ENCODE results near the gene CLEC18C.
"Not testable (repeated sequence)": the region's sequence is repeated elsewhere in the genome, so short reads cannot be mapped to it uniquely, and the experiment has no call there.

DNA sequence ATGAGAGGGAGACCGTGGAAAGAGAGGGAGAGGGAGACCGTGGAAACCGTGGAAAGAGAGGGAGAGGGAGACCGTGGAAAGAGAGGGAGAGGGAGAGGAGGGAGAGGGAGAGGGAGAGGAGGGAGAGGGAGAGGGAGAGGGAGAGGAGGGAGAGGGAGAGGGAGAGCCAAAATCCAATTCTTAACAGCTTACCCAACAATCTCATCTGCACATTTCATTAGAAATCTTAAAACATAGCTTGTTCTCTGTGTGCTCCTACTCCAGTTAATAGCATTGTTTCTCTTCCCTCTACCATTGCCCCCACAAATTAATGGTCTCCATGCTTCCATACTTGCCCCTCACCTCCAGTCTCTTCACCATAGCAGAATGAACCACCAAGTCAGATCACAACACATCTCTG, 51.8 kb downstream of the CLEC18C start:
- TF ChIP-seq, protein P1, sequence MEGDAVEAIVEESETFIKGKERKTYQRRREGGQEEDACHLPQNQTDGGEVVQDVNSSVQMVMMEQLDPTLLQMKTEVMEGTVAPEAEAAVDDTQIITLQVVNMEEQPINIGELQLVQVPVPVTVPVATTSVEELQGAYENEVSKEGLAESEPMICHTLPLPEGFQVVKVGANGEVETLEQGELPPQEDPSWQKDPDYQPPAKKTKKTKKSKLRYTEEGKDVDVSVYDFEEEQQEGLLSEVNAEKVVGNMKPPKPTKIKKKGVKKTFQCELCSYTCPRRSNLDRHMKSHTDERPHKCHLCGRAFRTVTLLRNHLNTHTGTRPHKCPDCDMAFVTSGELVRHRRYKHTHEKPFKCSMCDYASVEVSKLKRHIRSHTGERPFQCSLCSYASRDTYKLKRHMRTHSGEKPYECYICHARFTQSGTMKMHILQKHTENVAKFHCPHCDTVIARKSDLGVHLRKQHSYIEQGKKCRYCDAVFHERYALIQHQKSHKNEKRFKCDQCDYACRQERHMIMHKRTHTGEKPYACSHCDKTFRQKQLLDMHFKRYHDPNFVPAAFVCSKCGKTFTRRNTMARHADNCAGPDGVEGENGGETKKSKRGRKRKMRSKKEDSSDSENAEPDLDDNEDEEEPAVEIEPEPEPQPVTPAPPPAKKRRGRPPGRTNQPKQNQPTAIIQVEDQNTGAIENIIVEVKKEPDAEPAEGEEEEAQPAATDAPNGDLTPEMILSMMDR (conservative IDR thresholded peaks at IDR 0.05; ENCODE audit: low read depth, low read length): not testable (repeated sequence)
- TF ChIP-seq EZH2 (IDR thresholded peaks at IDR 0.05; ENCODE audit: borderline replicate concordance, low read depth, low read length, poor library complexity, severe bottlenecking): not testable (repeated sequence)
